ENCODE data around the gene KCNQ5. TPM values are rescaled to one million over a fixed set of nuclear protein-coding genes. Genes with fewer than 3 reads are reported as not detected.

KCNQ5 gene
- total RNA-seq, 1 experiment from 2014 or later = 2.0 TPM

DNA sequence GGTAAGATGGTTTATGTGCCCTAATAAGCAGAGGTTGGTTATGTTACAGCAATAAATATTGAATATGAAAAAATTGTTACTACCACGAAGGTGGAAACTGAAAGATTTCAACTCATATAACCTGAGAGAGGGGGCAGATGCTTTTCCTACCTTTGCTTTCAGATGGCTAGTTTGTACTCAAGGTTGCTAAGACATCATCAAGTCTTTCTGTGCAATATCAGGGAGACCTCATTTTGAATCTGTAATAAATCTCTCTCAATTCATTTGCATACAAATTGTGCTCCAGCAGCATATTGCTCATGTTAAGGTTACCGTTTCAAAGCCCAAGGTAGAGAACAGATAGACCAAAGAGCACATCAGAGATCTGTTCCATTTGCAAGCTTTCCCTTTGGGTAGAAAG, 383.0 kb downstream of the KCNQ5 start (continued):
- no peak for TF ChIP-seq PRDM15 (CRISPR knock-in tag; IDR thresholded peaks at IDR 0.05)
- TF ChIP-seq ZNF219 (CRISPR knock-in tag; IDR thresholded peaks at IDR 0.05; ENCODE audit: borderline replicate concordance) = no peak
- TF ChIP-seq SMAD4 (CRISPR knock-in tag; IDR thresholded peaks at IDR 0.05) = no peak
- no peak for TF ChIP-seq JAZF1 (CRISPR knock-in tag; IDR thresholded peaks at IDR 0.05)
- TF ChIP-seq ZNF263 (CRISPR knock-in tag; IDR thresholded peaks at IDR 0.05; ENCODE audit: low read depth) = no peak
- TF ChIP-seq NR3C1 (CRISPR knock-in tag; conservative IDR thresholded peaks at IDR 0.05; ENCODE audit: low read depth) = no peak
- TF ChIP-seq, protein P1, sequence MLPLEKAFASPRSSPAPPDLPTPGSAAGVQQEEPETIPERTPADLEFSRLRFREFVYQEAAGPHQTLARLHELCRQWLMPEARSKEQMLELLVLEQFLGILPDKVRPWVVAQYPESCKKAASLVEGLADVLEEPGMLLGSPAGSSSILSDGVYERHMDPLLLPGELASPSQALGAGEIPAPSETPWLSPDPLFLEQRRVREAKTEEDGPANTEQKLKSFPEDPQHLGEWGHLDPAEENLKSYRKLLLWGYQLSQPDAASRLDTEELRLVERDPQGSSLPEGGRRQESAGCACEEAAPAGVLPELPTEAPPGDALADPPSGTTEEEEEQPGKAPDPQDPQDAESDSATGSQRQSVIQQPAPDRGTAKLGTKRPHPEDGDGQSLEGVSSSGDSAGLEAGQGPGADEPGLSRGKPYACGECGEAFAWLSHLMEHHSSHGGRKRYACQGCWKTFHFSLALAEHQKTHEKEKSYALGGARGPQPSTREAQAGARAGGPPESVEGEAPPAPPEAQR (CRISPR knock-in tag; IDR thresholded peaks at IDR 0.05) = no peak
- no peak for TF ChIP-seq TP53 (CRISPR knock-in tag; IDR thresholded peaks at IDR 0.05)
- no peak for TF ChIP-seq ZNF423 (CRISPR knock-in tag; IDR thresholded peaks at IDR 0.05)
- TF ChIP-seq ZNF671 (CRISPR knock-in tag; IDR thresholded peaks at IDR 0.05) = no peak
- TF ChIP-seq EMX1 (CRISPR knock-in tag; IDR thresholded peaks at IDR 0.05) = no peak
- no peak for TF ChIP-seq CTCF (IDR thresholded peaks at IDR 0.05)
- TF ChIP-seq ZNF232 (CRISPR knock-in tag; IDR thresholded peaks at IDR 0.05) = no peak

DNA sequence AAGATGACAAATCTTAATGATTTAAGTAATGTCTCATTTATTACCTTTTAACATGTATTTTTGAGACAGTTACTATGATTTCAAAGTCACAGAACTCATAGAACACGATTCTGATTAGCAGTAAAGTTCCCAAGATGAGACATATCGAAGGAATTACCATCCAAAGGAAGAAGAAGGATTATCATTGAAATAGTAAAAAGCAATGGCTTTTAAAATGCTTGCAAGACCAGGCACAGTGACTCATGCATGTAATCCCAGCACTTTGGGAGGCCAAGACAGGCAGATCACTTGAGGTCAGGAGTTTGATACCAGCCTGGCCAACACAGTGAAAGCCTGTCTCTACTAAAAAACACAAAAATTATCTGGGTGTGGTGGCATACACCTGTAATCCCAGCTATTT, 384.3 kb downstream of the KCNQ5 start:
- Mint-ChIP-seq H3K27ac (no peak overlapping the region), H3K4me1 (peaks cover 12% of the 10 kb centered on the region), H3K27me3 (ENCODE audit: low read depth) (no peaks in the 10 kb centered on the region), H3K9me3 (peaks cover 11% of the 10 kb centered on the region; the same call in 1 of the 2 replicates), H3K4me3 (no peak overlapping the region), H3K36me3 (no peaks in the 10 kb centered on the region)
- no peak for DNase-seq (ENCODE audit: low spot score)
- no peak for ATAC-seq
- CTCF ChIA-PET = no interaction called here
- POLR2A ChIA-PET = no interaction called here
- TF ChIP-seq FOXJ3 (CRISPR knock-in tag; IDR thresholded peaks at IDR 0.05; ENCODE audit: borderline replicate concordance) = no peak
- TF ChIP-seq ZNF263 (CRISPR knock-in tag; IDR thresholded peaks at IDR 0.05; ENCODE audit: low read depth) = no peak
- TF ChIP-seq TEAD1 (CRISPR knock-in tag; IDR thresholded peaks at IDR 0.05) = no peak
- no peak for TF ChIP-seq TP53 (CRISPR knock-in tag; IDR thresholded peaks at IDR 0.05)
- TF ChIP-seq ESRRA (CRISPR knock-in tag; IDR thresholded peaks at IDR 0.05; ENCODE audit: borderline replicate concordance) = no peak
- TF ChIP-seq, protein P2, sequence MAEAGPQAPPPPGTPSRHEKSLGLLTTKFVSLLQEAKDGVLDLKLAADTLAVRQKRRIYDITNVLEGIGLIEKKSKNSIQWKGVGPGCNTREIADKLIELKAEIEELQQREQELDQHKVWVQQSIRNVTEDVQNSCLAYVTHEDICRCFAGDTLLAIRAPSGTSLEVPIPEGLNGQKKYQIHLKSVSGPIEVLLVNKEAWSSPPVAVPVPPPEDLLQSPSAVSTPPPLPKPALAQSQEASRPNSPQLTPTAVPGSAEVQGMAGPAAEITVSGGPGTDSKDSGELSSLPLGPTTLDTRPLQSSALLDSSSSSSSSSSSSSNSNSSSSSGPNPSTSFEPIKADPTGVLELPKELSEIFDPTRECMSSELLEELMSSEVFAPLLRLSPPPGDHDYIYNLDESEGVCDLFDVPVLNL (CRISPR knock-in tag; IDR thresholded peaks at IDR 0.05; ENCODE audit: borderline replicate concordance, low read depth) = no peak
- TF ChIP-seq E2F1 (CRISPR knock-in tag; IDR thresholded peaks at IDR 0.05) = no peak
- no peak for TF ChIP-seq RORB (CRISPR knock-in tag; IDR thresholded peaks at IDR 0.05)
- TF ChIP-seq CREB1 (CRISPR knock-in tag; IDR thresholded peaks at IDR 0.05) = no peak
- TF ChIP-seq, protein P3, sequence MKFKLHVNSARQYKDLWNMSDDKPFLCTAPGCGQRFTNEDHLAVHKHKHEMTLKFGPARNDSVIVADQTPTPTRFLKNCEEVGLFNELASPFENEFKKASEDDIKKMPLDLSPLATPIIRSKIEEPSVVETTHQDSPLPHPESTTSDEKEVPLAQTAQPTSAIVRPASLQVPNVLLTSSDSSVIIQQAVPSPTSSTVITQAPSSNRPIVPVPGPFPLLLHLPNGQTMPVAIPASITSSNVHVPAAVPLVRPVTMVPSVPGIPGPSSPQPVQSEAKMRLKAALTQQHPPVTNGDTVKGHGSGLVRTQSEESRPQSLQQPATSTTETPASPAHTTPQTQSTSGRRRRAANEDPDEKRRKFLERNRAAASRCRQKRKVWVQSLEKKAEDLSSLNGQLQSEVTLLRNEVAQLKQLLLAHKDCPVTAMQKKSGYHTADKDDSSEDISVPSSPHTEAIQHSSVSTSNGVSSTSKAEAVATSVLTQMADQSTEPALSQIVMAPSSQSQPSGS (CRISPR knock-in tag; IDR thresholded peaks at IDR 0.05; ENCODE audit: borderline replicate concordance, low read depth) = no peak
- no peak for TF ChIP-seq ARID4B (CRISPR knock-in tag; IDR thresholded peaks at IDR 0.05; ENCODE audit: borderline replicate concordance)
- no peak for TF ChIP-seq JAZF1 (CRISPR knock-in tag; IDR thresholded peaks at IDR 0.05)
- TF ChIP-seq NFYB (CRISPR knock-in tag; conservative IDR thresholded peaks at IDR 0.05; ENCODE audit: low read depth) = no peak

Data from WTC11 (cell line).